GM12878 (cell line): ENCODE results near the gene NXN. TPM values are rescaled to one million over a fixed set of nuclear protein-coding genes. Genes with fewer than 3 reads are reported as not detected.

Source experiments
- ATAC-seq: fragments of 200-7000 bp; cut with Tn5 transposase; 3 replicates; pipeline ENCODE4 v1.9.1; 2020; ENCODE audit warnings: mild to moderate bottlenecking, moderate library complexity
- BruUV-seq: library from RNA; stranded (reverse); fragments of 400-500 nt; replicated peaks from 2 replicates; lab custom pipeline; 2021; lab: Mats Ljungman, UMichigan
- CTCF ChIA-PET: fragments of 300-600 bp; sonication (Branson Sonifier 250); formaldehyde crosslinking; extraction: SDS; loops from one replicate; lab custom pipeline; 2021; ENCODE audit warnings: inconsistent platforms; lab: Yijun Ruan, JAX
- POLR2A ChIA-PET: fragments of 350-600 bp; formaldehyde crosslinking; extraction: SDS; loops from one replicate; lab custom pipeline; 2021; ENCODE audit warnings: inconsistent platforms; lab: Charles Lee
- RAD21 ChIA-PET: fragments of 300-600 bp; sonication (Branson Sonifier 250); formaldehyde crosslinking; loops from one replicate; lab custom pipeline; 2023; ENCODE audit warnings: antibody characterized with exemption; ENCODE audit not compliant: unreplicated experiment; lab: Charles Lee
- SMC1A ChIA-PET: fragments of 300-600 bp; sonication (Branson Sonifier 250); formaldehyde crosslinking; loops from one replicate; lab custom pipeline; 2023; ENCODE audit not compliant: unreplicated experiment, uncharacterized antibody; lab: Charles Lee
- DNase-seq: peaks from one replicate; pipeline ENCODE4 v3.0.0-alpha.2; 2011; ENCODE audit warnings: low read depth, low spot score
- FAIRE-seq: peaks from 3 replicates; lab custom pipeline; 2011; peaks lifted over from hg19 to GRCh38; lab: Jason Lieb, UNC
- H2AFZ ChIP-seq: 2 replicates; pipeline ENCODE4 v1.6.0; 2011; ENCODE audit warnings: low read depth, low read length, control low read depth; ENCODE audit not compliant: control insufficient read depth
- H3K27ac ChIP-seq: 2 replicates; pipeline ENCODE4 v1.5.1; 2011; ENCODE audit warnings: control low read depth; ENCODE audit not compliant: control insufficient read depth, insufficient read depth
- H3K27me3 ChIP-seq, 2 experiments: replicated peaks in 1 of 2; 2 replicates each; pipeline versions ENCODE4 v1.6.0 to v1.6.1; 2011; ENCODE audit warnings: low read length in 1 of 2; ENCODE audit not compliant: control insufficient read depth in 2 of 2, insufficient read depth in 2 of 2
- H3K36me3 ChIP-seq, 2 experiments: 2 replicates each; pipeline ENCODE4 v1.5.1; 2011; ENCODE audit warnings: low read length in 1 of 2; ENCODE audit not compliant: control insufficient read depth in 2 of 2, insufficient read depth in 2 of 2
- H3K4me1 ChIP-seq: 2 replicates; pipeline ENCODE4 v1.6.1; 2011; ENCODE audit warnings: mild to moderate bottlenecking, low read length, moderate library complexity, mixed read lengths; ENCODE audit not compliant: control insufficient read depth, insufficient read depth
- H3K4me2 ChIP-seq: 2 replicates; pipeline ENCODE4 v1.6.0; 2011; ENCODE audit warnings: control low read depth; ENCODE audit not compliant: control insufficient read depth, insufficient read depth
- H3K4me3 ChIP-seq: fragments of 200-600 bp; sonication (generic); 2 replicates; pipeline ENCODE4 v1.5.1; 2016
- H3K79me2 ChIP-seq: 2 replicates; pipeline ENCODE4 v1.6.0; 2011; ENCODE audit warnings: low read length; ENCODE audit not compliant: control insufficient read depth, insufficient read depth
- H3K9ac ChIP-seq: 2 replicates; pipeline ENCODE4 v1.8.0; 2011; ENCODE audit warnings: low read length, control low read depth, mixed read lengths; ENCODE audit not compliant: control insufficient read depth, insufficient read depth
- H3K9me3 ChIP-seq: replicated peaks from 3 replicates; pipeline ENCODE4 v1.5.1; 2011; ENCODE audit warnings: mild to moderate bottlenecking, low read length; ENCODE audit not compliant: control insufficient read depth, insufficient read depth
- H4K20me1 ChIP-seq: 2 replicates; pipeline ENCODE4 v1.6.0; 2011; ENCODE audit not compliant: control insufficient read depth, insufficient read depth
- BACH1 ChIP-seq: fragments of 450-650 bp; IDR thresholded peaks from 2 replicates; pipeline ENCODE4 v1.6.1; 2017; ENCODE audit warnings: mild to moderate bottlenecking, borderline replicate concordance
- BCLAF1 ChIP-seq: fragments of 450-650 bp; IDR thresholded peaks from 2 replicates; pipeline ENCODE4 v1.6.1; 2017; ENCODE audit warnings: antibody characterized with exemption, mild to moderate bottlenecking, moderate library complexity
- EED ChIP-seq: sonication (generic); IDR thresholded peaks from 2 replicates; pipeline ENCODE4 v1.6.1; 2016; ENCODE audit warnings: antibody characterized with exemption, low read depth
- IRF4 ChIP-seq: IDR thresholded peaks from 2 replicates; pipeline ENCODE4 v1.6.1; 2011; ENCODE audit warnings: low read depth, low read length
- LARP7 ChIP-seq: fragments of 450-650 bp; IDR thresholded peaks from 2 replicates; pipeline ENCODE4 v1.6.1; 2017; ENCODE audit warnings: mild to moderate bottlenecking
- PML ChIP-seq: IDR thresholded peaks from 2 replicates; pipeline ENCODE4 v1.6.1; 2012; ENCODE audit warnings: low read length, inconsistent platforms
- SMAD1 ChIP-seq: fragments of 450-650 bp; IDR thresholded peaks from 2 replicates; pipeline ENCODE4 v1.6.1; 2018; ENCODE audit warnings: mild to moderate bottlenecking, low read depth; ENCODE audit not compliant: partially characterized antibody
- SMAD5 ChIP-seq: IDR thresholded peaks from 2 replicates; pipeline ENCODE4 v1.6.1; 2016; ENCODE audit warnings: antibody characterized with exemption, low read depth
- STAT3 ChIP-seq: IDR thresholded peaks from 2 replicates; pipeline ENCODE4 v1.6.1; 2011; ENCODE audit warnings: low read depth, low read length, improper control_type of control experiment
- USF2 ChIP-seq: IDR thresholded peaks from 2 replicates; pipeline ENCODE4 v1.6.1; 2011; ENCODE audit warnings: low read depth, low read length, improper control_type of control experiment, borderline replicate concordance
- WGBS: methylation state at CpG from one replicate; pipeline ENCODE4 v1.1.6; 2016; ENCODE audit warnings: low lambda C conversion rate; ENCODE audit not compliant: insufficient replicate concordance, insufficient coverage; ENCODE audit errors: missing lambda C conversion rate; 5-methylcytosine and 5-hydroxymethylcytosine counted together
- in situ Hi-C: fragments of 300-500 bp; cut with MboI; formaldehyde crosslinking; loops from 9 replicates; pipeline ENCODE4 v1.14.3; 2018; ENCODE audit warnings: mixed read lengths
- intact Hi-C: fragments of 100-400 bp; cut with micrococcal nuclease; formaldehyde crosslinking; loops from one replicate; pipeline ENCODE4 v1.14.2; 2022; ENCODE audit not compliant: unreplicated experiment
- polyA plus RNA-seq, 11 experiments: library from polyadenylated mRNA; depleted of rRNA in 4 of 11; unstranded in 6 of 11; stranded (reverse) in 5 of 11; fragments of >200 nt; fragmentation: Nextera tagmentation in 4 of 11; fragmentation: Illumina TruSeq in 1 of 11; extraction: Ambion mirVana in 4 of 11; extraction: Trizol in 1 of 11; gene quantifications; 1 replicate in 1 of 11; 2 replicates in 10 of 11; pipeline versions ENCODE4 v1.2.1 to v1.2.3, GENCODE V29; 2011 to 2016; ENCODE audit warnings: inconsistent platforms in 2 of 11, missing spikeins in 2 of 11, low read depth in 1 of 11
- total RNA-seq, 4 experiments: library from RNA; depleted of rRNA in 3 of 4; stranded (reverse); fragments of >200 nt in 3 of 4; fragmentation: Illumina TruSeq in 1 of 4; extraction: Trizol in 1 of 4; gene quantifications; 2 replicates each; pipeline versions ENCODE4 v1.2.1 to v1.2.3, GENCODE V29; 2013 to 2021

The NXN gene
- total and polyA plus RNA-seq, 10 of the 15 experiments (the other 5 are each of a cell fraction or from before 2014, with no cell fraction given) = 0.04 to 1.2 (median 0.30) TPM

- no peak for DNase-seq
- TF ChIP-seq SMAD5 = no peak
- TF ChIP-seq LARP7 = no peak
- TF ChIP-seq PML = no peak
- no peak for TF ChIP-seq IRF4
- no peak for TF ChIP-seq SMAD1
- TF ChIP-seq STAT3 = no peak
- TF ChIP-seq EED = no peak
- no peak for TF ChIP-seq BACH1
- no peak for TF ChIP-seq USF2
- no peak for TF ChIP-seq BCLAF1
- BruUV-seq = no TSS peak
- no peak for FAIRE-seq
- Histone ChIP-seq H2AFZ (no peak overlapping the region), H3K36me3 (no peaks in the 10 kb centered on the region), H4K20me1 (no peaks in the 10 kb centered on the region), H3K4me1 (no peaks in the 10 kb centered on the region), H3K9me3 (no peaks in the 10 kb centered on the region), H3K4me3 (no peak overlapping the region), H3K4me2 (no peak overlapping the region), H3K27ac (no peak overlapping the region), H3K79me2 (no peaks in the 10 kb centered on the region), H3K9ac (no peak overlapping the region), H3K27me3 (peaks cover 0 to 2% of the 10 kb centered on the region in 2 experiments; a peak in 1 of 4 replicates)
- WGBS = 38% methylated on average over 12 of the region's 12 CpGs
- ChIA-PET CTCF (no interaction called here), POLR2A (interaction anchor here (0.5 kb wide), 1 partner anchor 24 kb away, joined by 4 read pairs; no protein-coding TSS in a partner anchor), RAD21 (no interaction called here), SMC1A (no interaction called here)
- intact Hi-C loops (no loop called here), in situ Hi-C loops (no loop called here)
- ATAC-seq = no peak
Observed at GRCh38 chr17:965311-965989, 14.1 kb downstream of the NXN start.
